OCI-LY1 (cell line): ENCODE results near the gene RASA3.

Experiments used
- CTCF ChIP-seq: fragments of 200-600 bp; sonication (generic), shearing (Covaris generic); IDR thresholded peaks from 2 replicates; pipeline ENCODE4 v1.5.1; 2017; ENCODE audit warnings: mild to moderate bottlenecking, antibody characterized with exemption, low read length, moderate library complexity, mixed read lengths
- EZH2 ChIP-seq: fragments of 200-600 bp; sonication (generic), shearing (Covaris generic); IDR thresholded peaks from 2 replicates; pipeline ENCODE4 v1.8.0; 2017; ENCODE audit warnings: borderline replicate concordance, mixed run types, mild to moderate bottlenecking, antibody characterized with exemption, low read length, moderate library complexity, mixed read lengths

GRCh38 chr13:114017966-114018365, 114.5 kb downstream of the RASA3 start:
- TF ChIP-seq CTCF: no peak
- no peak for TF ChIP-seq EZH2
